SK-N-SH (cell line): ENCODE measurements around the gene ELFN2. TPM values are rescaled to one million over a fixed set of nuclear protein-coding genes. Genes with fewer than 3 reads are reported as not detected.

Source experiments
- CTCF ChIA-PET: fragments of 300-600, 350-600 bp; formaldehyde crosslinking; extraction: SDS; loops from one replicate; lab custom pipeline; 2021; lab: Yijun Ruan, JAX
- POLR2A ChIA-PET: fragments of 350-600 bp; sonication (Branson Sonifier 250); formaldehyde crosslinking; extraction: SDS; loops from one replicate; lab custom pipeline; 2020; ENCODE audit warnings: antibody characterized with exemption, inconsistent platforms; lab: Yijun Ruan, JAX
- DNase-seq: peaks from one replicate; pipeline ENCODE4 v3.0.0; 2012
- H2AFZ ChIP-seq: fragments of 200-600 bp; sonication (generic); 2 replicates; pipeline ENCODE4 v1.8.1; 2016; ENCODE audit warnings: antibody characterized with exemption, mild to moderate bottlenecking, low read depth
- H3F3A ChIP-seq: fragments of 200-600 bp; sonication (generic); replicated peaks from 2 replicates; pipeline ENCODE3; 2016; ENCODE audit warnings: antibody characterized with exemption, mild to moderate bottlenecking; ENCODE audit not compliant: insufficient read depth
- H3K27ac ChIP-seq, 2 experiments: fragments of 200-500 bp in 1 of 2; fragments of 200-600 bp in 1 of 2; sonication (Bioruptor generic) in 1 of 2; sonication (generic), shearing (Covaris generic) in 1 of 2; 2 replicates each; pipeline versions ENCODE4 v1.5.1 to v1.6.1; 2014 to 2016; ENCODE audit warnings: low read depth in 2 of 2, inconsistent platforms in 1 of 2, low read length in 1 of 2, mild to moderate bottlenecking in 1 of 2, mixed read lengths in 1 of 2
- H3K27me3 ChIP-seq: fragments of 200-600 bp; sonication (generic), shearing (Covaris generic); 2 replicates; pipeline ENCODE4 v1.6.1; 2016; ENCODE audit warnings: mixed run types; ENCODE audit not compliant: insufficient read depth
- H3K36me3 ChIP-seq, 2 experiments: fragments of 200-500 bp in 1 of 2; fragments of 200-600 bp in 1 of 2; sonication (Bioruptor generic) in 1 of 2; sonication (generic) in 1 of 2; replicated peaks in 1 of 2; 2 replicates each; pipeline versions ENCODE3 to v1.5.1; 2014 to 2016; ENCODE audit warnings: low read length in 1 of 2, mild to moderate bottlenecking in 1 of 2; ENCODE audit not compliant: insufficient read depth in 2 of 2, control insufficient read depth in 1 of 2
- H3K4me1 ChIP-seq, 2 experiments: fragments of 200-500 bp in 1 of 2; fragments of 200-600 bp in 1 of 2; sonication (Bioruptor generic) in 1 of 2; sonication (generic), shearing (Covaris generic) in 1 of 2; 2 replicates each; pipeline versions ENCODE4 v1.5.1 to v1.6.1; 2014 to 2016; ENCODE audit warnings: low read depth in 1 of 2, low read length in 1 of 2, mixed run types in 1 of 2; ENCODE audit not compliant: insufficient read depth in 2 of 2, control insufficient read depth in 1 of 2
- H3K4me2 ChIP-seq: fragments of 200-600 bp; sonication (generic), shearing (Covaris generic); 2 replicates; pipeline ENCODE4 v1.6.1; 2017; ENCODE audit warnings: mixed run types
- H3K4me3 ChIP-seq, 2 experiments: fragments of 200-500 bp in 1 of 2; fragments of 200-600 bp in 1 of 2; sonication (Bioruptor generic) in 1 of 2; sonication (generic), shearing (Covaris generic) in 1 of 2; 2 replicates each; pipeline versions ENCODE4 v1.5.1 to v1.8.1; 2014 to 2016; ENCODE audit warnings: low read depth in 2 of 2, inconsistent platforms in 1 of 2, low read length in 1 of 2, mild to moderate bottlenecking in 1 of 2, mixed read lengths in 1 of 2, moderate library complexity in 1 of 2
- H3K79me2 ChIP-seq: fragments of 200-600 bp; sonication (generic); 2 replicates; pipeline ENCODE4 v1.8.1; 2017; ENCODE audit warnings: mild to moderate bottlenecking; ENCODE audit not compliant: insufficient read depth
- H3K9ac ChIP-seq: fragments of 200-600 bp; sonication (generic); 2 replicates; pipeline ENCODE4 v1.6.1; 2017; ENCODE audit warnings: mixed run types
- H3K9me2 ChIP-seq: fragments of 200-600 bp; sonication (generic); 2 replicates; pipeline ENCODE4 v1.6.1; 2017; ENCODE audit warnings: mixed run types
- H3K9me3 ChIP-seq: fragments of 200-600 bp; sonication (generic); 2 replicates; pipeline ENCODE4 v1.6.1; 2017; ENCODE audit warnings: mixed run types, mild to moderate bottlenecking, moderate library complexity
- H4K20me1 ChIP-seq: fragments of 200-600 bp; sonication (generic); 2 replicates; pipeline ENCODE4 v1.6.1; 2017; ENCODE audit warnings: mild to moderate bottlenecking, mixed run types; ENCODE audit not compliant: insufficient read depth
- CHD2 ChIP-seq: fragments of 150-350 bp; IDR thresholded peaks from 2 replicates; pipeline ENCODE4 v1.6.1; 2018; ENCODE audit warnings: low read length; ENCODE audit not compliant: partially characterized antibody
- GABPA ChIP-seq: IDR thresholded peaks from 2 replicates; pipeline ENCODE4 v1.4.0; 2012; ENCODE audit warnings: low read depth, mild to moderate bottlenecking
- GATA2 ChIP-seq: sonication (generic); formaldehyde crosslinking; IDR thresholded peaks from 2 replicates; pipeline ENCODE4 v1.5.0; 2020; ENCODE audit warnings: mild to moderate bottlenecking, missing genetic modification reagents
- NRF1 ChIP-seq: IDR thresholded peaks from 2 replicates; pipeline ENCODE4 v1.6.1; 2012; ENCODE audit warnings: low read depth, mild to moderate bottlenecking, low read length
- POLR2AphosphoS5 ChIP-seq: IDR thresholded peaks from 2 replicates; pipeline ENCODE4 v1.6.1; 2012; ENCODE audit warnings: low read depth, low read length
- RCOR1 ChIP-seq: fragments of 150-350 bp; IDR thresholded peaks from 2 replicates; pipeline ENCODE4 v1.6.1; 2017; ENCODE audit warnings: antibody characterized with exemption, low read length
- RXRA ChIP-seq: IDR thresholded peaks from 2 replicates; pipeline ENCODE4 v1.4.0; 2012; ENCODE audit warnings: low read depth, mild to moderate bottlenecking, borderline replicate concordance
- SIN3A ChIP-seq: IDR thresholded peaks from 2 replicates; pipeline ENCODE4 v1.6.1; 2012; ENCODE audit warnings: low read depth, mild to moderate bottlenecking, low read length, moderate library complexity, borderline replicate concordance
- SMC3 ChIP-seq: IDR thresholded peaks from 2 replicates; pipeline ENCODE4 v1.6.1; 2012; ENCODE audit warnings: low read depth, low read length, improper control_type of control experiment
- TAF1 ChIP-seq: IDR thresholded peaks from 2 replicates; pipeline ENCODE4 v1.6.1; 2012; ENCODE audit warnings: low read depth, mild to moderate bottlenecking, low read length, moderate library complexity, borderline replicate concordance
- WGBS: methylation state at CpG from one replicate; pipeline ENCODE4 v1.1.6; 2017; ENCODE audit warnings: low lambda C conversion rate; 5-methylcytosine and 5-hydroxymethylcytosine counted together
- polyA plus RNA-seq, 3 experiments: library from polyadenylated mRNA; depleted of rRNA; stranded (reverse); fragments of >200 nt; gene quantifications; 2 replicates each; pipeline ENCODE4 v1.2.3, GENCODE V29; 2012
- TF ChIP-seq, protein P1 (sequence below): fragments of 200-600 bp; sonication (generic); IDR thresholded peaks from 2 replicates; pipeline ENCODE4 v1.6.1; 2017; ENCODE audit warnings: antibody characterized with exemption, mild to moderate bottlenecking, moderate library complexity
- TF ChIP-seq, protein P2 (sequence below): IDR thresholded peaks from 2 replicates; pipeline ENCODE4; 2012

The ELFN2 gene
- polyA plus RNA-seq, 1 of the 3 experiments (the other 2 are of a cell fraction): 2.8 TPM

DNA sequence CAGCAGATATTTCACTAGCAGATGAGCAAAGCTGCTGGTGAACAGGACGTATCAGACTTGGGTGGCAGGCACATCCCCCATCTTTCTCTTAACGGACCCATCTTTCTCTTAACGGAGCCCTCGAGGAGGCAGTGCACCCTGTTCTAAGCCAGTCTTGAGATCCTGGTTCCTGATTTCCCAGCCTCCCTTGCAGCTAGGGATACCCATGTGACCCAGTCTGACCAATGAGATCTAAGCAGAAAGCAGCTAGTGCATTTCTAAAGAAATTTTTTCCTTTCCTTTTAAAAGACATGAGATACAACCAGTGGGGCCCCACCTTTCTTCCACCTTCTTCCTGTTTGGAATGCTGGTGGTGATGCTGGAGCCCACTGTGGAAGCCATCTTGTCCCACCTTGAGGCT is 13.6 kb upstream of the ELFN2 start:
- Histone ChIP-seq H3K9me3 (no peaks in the 10 kb centered on the region), H3K4me1 (no peaks in the 10 kb centered on the region), H3K27ac (no peak overlapping the region), H3K27me3 (no peaks in the 10 kb centered on the region), H3K79me2 (no peaks in the 10 kb centered on the region), H3F3A (no peaks in the 10 kb centered on the region), H3K4me2 (no peak overlapping the region), H3K4me3 (no peak overlapping the region), H4K20me1 (no peaks in the 10 kb centered on the region), H3K9me2 (no peaks in the 10 kb centered on the region), H2AFZ (no peak overlapping the region), H3K9ac (no peak overlapping the region), H3K36me3 (no peaks in the 10 kb centered on the region)
- DNase-seq: no peak
- ChIA-PET POLR2A (no interaction called here), CTCF (interaction anchor here (1.2 to 7.6 kb wide), 5 partner anchors 13 to 180 kb away, joined by 3 to 57 read pairs (median 23); partner anchors contain the start of gene ELFN2)
- TF ChIP-seq TAF1 (no peak), RXRA (no peak), POLR2AphosphoS5 (no peak), GABPA (no peak), SIN3A (no peak), RCOR1 (no peak), CHD2 (no peak), NRF1 (no peak), GATA2 (CRISPR knock-in tag) (no peak), SMC3 (no peak)
- TF ChIP-seq, protein P1, sequence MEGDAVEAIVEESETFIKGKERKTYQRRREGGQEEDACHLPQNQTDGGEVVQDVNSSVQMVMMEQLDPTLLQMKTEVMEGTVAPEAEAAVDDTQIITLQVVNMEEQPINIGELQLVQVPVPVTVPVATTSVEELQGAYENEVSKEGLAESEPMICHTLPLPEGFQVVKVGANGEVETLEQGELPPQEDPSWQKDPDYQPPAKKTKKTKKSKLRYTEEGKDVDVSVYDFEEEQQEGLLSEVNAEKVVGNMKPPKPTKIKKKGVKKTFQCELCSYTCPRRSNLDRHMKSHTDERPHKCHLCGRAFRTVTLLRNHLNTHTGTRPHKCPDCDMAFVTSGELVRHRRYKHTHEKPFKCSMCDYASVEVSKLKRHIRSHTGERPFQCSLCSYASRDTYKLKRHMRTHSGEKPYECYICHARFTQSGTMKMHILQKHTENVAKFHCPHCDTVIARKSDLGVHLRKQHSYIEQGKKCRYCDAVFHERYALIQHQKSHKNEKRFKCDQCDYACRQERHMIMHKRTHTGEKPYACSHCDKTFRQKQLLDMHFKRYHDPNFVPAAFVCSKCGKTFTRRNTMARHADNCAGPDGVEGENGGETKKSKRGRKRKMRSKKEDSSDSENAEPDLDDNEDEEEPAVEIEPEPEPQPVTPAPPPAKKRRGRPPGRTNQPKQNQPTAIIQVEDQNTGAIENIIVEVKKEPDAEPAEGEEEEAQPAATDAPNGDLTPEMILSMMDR: no peak
- TF ChIP-seq, protein P2, sequence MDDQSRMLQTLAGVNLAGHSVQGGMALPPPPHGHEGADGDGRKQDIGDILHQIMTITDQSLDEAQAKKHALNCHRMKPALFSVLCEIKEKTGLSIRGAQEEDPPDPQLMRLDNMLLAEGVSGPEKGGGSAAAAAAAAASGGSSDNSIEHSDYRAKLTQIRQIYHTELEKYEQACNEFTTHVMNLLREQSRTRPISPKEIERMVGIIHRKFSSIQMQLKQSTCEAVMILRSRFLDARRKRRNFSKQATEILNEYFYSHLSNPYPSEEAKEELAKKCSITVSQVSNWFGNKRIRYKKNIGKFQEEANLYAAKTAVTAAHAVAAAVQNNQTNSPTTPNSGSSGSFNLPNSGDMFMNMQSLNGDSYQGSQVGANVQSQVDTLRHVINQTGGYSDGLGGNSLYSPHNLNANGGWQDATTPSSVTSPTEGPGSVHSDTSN: no peak
- WGBS: 65% methylated on average over 4 of the region's 4 CpGs

DNA sequence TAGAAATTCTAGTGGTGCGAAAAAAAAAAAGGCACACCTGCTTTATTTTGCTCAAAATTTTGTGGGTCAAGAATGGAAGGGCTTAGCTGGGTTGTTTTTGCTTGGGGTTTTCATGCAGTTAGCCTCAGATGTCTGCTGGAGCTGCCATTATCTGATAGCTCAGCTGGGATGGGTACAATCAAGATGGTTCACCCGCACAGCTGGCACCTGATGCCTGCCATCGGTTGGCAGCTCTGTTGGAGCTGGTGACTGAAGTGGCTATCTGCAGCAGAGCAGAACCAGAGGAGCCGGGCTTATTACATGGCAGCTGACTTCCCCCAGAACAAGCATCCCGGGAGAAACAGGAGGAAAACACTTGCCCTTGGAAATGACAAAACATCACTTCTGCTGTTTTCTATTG is 12.1 kb upstream of the ELFN2 start:
- no peak for DNase-seq
- H3K4me1 ChIP-seq: no peaks in the 10 kb centered on the region
- no peak overlapping the region for H3K4me2 ChIP-seq
- H3F3A ChIP-seq: no peaks in the 10 kb centered on the region
- no peaks in the 10 kb centered on the region for H3K36me3 ChIP-seq
- ChIA-PET CTCF (interaction anchor here (1.1 to 7.6 kb wide), 5 partner anchors 11 to 462 kb away, joined by 3 to 57 read pairs (median 23); partner anchors contain the start of gene ELFN2), POLR2A (no interaction called here)
- no peak overlapping the region for H3K27ac ChIP-seq
- H3K9me2 ChIP-seq: no peaks in the 10 kb centered on the region
- H3K79me2 ChIP-seq: no peaks in the 10 kb centered on the region
- no peak overlapping the region for H3K4me3 ChIP-seq
- no peak overlapping the region for H3K9ac ChIP-seq
- no peaks in the 10 kb centered on the region for H4K20me1 ChIP-seq
- TF ChIP-seq CHD2: no peak
- TF ChIP-seq SIN3A: no peak
- H3K9me3 ChIP-seq: no peaks in the 10 kb centered on the region
- H2AFZ ChIP-seq: no peak overlapping the region
- no peaks in the 10 kb centered on the region for H3K27me3 ChIP-seq
- WGBS: 62% methylated on average over 3 of the region's 5 CpGs
